Esophagus muscularis mucosa (tissue), 3 donors: ENCODE results near the gene CST9L.

Source experiments
- POLR2A ChIP-seq: fragments of 450-650 bp; IDR thresholded peaks from one replicate; pipeline ENCODE4 v1.6.1; 2017; ENCODE audit warnings: antibody characterized with exemption, moderate library complexity, mild to moderate bottlenecking, low read depth
- POLR2AphosphoS5 ChIP-seq, 2 donors: sonication (generic); formaldehyde crosslinking; IDR thresholded peaks; one replicate each; pipeline ENCODE4 v1.6.1; 2017; ENCODE audit warnings: antibody characterized with exemption in 2 of 2
- TF ChIP-seq, protein P1 (sequence below), 3 experiments: fragments of 200-600 bp in 2 of 3; fragments of 450-650 bp in 1 of 3; sonication (generic) in 2 of 3; IDR thresholded peaks; one replicate each; pipeline ENCODE4 v1.5.1; 2017 to 2019; ENCODE audit warnings: antibody characterized with exemption in 3 of 3, mild to moderate bottlenecking in 2 of 3, moderate library complexity in 1 of 3

DNA sequence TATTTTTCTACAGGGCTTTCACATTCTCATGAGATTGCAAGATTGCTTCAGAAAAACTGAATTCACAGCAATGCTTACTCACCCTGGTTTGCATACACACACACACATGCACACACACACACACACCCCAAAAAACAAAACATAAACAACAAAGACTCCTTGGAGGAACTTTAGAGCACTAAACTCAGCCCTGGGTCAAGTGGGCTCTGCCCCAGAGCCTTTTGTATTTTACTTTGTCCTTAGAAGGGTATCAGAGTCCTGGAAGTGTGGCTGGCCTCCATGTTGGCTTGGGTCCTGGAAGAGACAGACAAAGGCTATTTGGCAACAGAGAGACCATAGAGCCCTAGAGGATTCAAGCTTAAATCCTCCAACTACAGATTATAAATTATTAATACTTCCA, 45.4 kb upstream of the CST9L start:
- TF ChIP-seq, protein P1, sequence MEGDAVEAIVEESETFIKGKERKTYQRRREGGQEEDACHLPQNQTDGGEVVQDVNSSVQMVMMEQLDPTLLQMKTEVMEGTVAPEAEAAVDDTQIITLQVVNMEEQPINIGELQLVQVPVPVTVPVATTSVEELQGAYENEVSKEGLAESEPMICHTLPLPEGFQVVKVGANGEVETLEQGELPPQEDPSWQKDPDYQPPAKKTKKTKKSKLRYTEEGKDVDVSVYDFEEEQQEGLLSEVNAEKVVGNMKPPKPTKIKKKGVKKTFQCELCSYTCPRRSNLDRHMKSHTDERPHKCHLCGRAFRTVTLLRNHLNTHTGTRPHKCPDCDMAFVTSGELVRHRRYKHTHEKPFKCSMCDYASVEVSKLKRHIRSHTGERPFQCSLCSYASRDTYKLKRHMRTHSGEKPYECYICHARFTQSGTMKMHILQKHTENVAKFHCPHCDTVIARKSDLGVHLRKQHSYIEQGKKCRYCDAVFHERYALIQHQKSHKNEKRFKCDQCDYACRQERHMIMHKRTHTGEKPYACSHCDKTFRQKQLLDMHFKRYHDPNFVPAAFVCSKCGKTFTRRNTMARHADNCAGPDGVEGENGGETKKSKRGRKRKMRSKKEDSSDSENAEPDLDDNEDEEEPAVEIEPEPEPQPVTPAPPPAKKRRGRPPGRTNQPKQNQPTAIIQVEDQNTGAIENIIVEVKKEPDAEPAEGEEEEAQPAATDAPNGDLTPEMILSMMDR (IDR thresholded peaks at IDR 0.05) = no peak
- TF ChIP-seq POLR2A = no peak
- no peak for TF ChIP-seq POLR2AphosphoS5 (IDR thresholded peaks at IDR 0.05)
